B cell (primary cell): ENCODE data around the gene COLQ.
"Not testable (repeated sequence)": the region's sequence is repeated elsewhere in the genome, so short reads cannot be mapped to it uniquely, and the experiment has no call there.

Experiments
- EZH2 ChIP-seq: IDR thresholded peaks from 2 replicates; pipeline ENCODE4 v1.6.1; 2012; ENCODE audit warnings: borderline replicate concordance, low read depth, mild to moderate bottlenecking, moderate library complexity, low read length; ENCODE audit not compliant: insufficient read depth, poor library complexity, severe bottlenecking
- TF ChIP-seq, protein P1 (sequence below): fragments of 200-600 bp; IDR thresholded peaks from one replicate; pipeline ENCODE4 v1.8.0; 2022; ENCODE audit warnings: antibody characterized with exemption, mild to moderate bottlenecking

DNA sequence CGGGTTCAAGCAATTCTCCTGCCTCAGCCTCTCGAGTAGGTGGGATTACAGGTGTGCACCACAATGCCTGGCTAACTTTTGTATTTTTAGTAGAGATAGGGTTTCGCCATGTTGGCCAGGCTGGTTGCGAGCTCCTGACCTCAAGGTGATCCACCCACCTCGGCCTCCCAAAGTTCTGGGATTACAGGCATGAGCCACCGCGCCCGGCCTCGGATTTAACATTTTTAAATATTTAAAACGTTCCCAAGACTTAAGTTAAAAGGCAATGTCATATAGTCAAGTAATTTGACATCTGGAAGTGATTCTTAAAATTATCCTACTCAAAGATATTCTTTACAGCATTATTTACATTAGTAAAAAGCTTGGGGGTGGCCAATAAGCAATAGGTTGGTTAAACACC lies 64.6 kb downstream of the COLQ start:
- TF ChIP-seq EZH2 = not testable (repeated sequence)
- TF ChIP-seq, protein P1, sequence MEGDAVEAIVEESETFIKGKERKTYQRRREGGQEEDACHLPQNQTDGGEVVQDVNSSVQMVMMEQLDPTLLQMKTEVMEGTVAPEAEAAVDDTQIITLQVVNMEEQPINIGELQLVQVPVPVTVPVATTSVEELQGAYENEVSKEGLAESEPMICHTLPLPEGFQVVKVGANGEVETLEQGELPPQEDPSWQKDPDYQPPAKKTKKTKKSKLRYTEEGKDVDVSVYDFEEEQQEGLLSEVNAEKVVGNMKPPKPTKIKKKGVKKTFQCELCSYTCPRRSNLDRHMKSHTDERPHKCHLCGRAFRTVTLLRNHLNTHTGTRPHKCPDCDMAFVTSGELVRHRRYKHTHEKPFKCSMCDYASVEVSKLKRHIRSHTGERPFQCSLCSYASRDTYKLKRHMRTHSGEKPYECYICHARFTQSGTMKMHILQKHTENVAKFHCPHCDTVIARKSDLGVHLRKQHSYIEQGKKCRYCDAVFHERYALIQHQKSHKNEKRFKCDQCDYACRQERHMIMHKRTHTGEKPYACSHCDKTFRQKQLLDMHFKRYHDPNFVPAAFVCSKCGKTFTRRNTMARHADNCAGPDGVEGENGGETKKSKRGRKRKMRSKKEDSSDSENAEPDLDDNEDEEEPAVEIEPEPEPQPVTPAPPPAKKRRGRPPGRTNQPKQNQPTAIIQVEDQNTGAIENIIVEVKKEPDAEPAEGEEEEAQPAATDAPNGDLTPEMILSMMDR = not testable (repeated sequence)
